Lower leg skin (tissue), 4 donors: ENCODE data around the gene SUDS3. TPM values are rescaled to one million over a fixed set of nuclear protein-coding genes. Genes with fewer than 3 reads are reported as not detected.

Experiments
- DNase-seq, 2 donors: peaks; one replicate each; pipeline ENCODE4 v3.0.0-alpha.2; 2019; ENCODE audit warnings: low spot score in 2 of 2
- H3K4me3 ChIP-seq: fragments of 200-600 bp; sonication (generic); 2 replicates; pipeline ENCODE4 v1.5.1; 2017; ENCODE audit warnings: mild to moderate bottlenecking, low read depth; ENCODE audit not compliant: poor library complexity, severe bottlenecking
- CTCF ChIP-seq, 3 donors: fragments of 450-650 bp; IDR thresholded peaks; one replicate each; pipeline ENCODE4 v1.5.1; 2016; ENCODE audit warnings: antibody characterized with exemption in 3 of 3, mild to moderate bottlenecking in 3 of 3, moderate library complexity in 2 of 3
- POLR2A ChIP-seq, 2 donors: fragments of 450-650 bp; IDR thresholded peaks; one replicate each; pipeline ENCODE4 v1.6.1; 2016 to 2017; ENCODE audit warnings: antibody characterized with exemption in 2 of 2, mild to moderate bottlenecking in 1 of 2, moderate library complexity in 1 of 2
- WGBS, 2 donors: methylation state at CpG; one replicate each; pipeline ENCODE4 v1.1.5; 2018; 5-methylcytosine and 5-hydroxymethylcytosine counted together
- intact Hi-C: fragments of 100-400 bp; cut with DNase I; formaldehyde crosslinking; loops from one replicate; pipeline ENCODE4 v1.15.0; 2023; ENCODE audit warnings: low total_unique reads
- total RNA-seq, 4 donors: library from RNA; depleted of rRNA; stranded (reverse); fragments of >200 nt; gene quantifications; one replicate each; pipeline ENCODE4 v1.1.0, GENCODE V29; 2016

The SUDS3 gene
- total RNA-seq, 4 donors from 2014 or later: 33.9 to 85.0 (median 68.9) TPM

- TF ChIP-seq POLR2A (IDR thresholded peaks at IDR 0.05): no peak
- no peak for TF ChIP-seq CTCF (IDR thresholded peaks at IDR 0.05)
- DNase-seq: no peak
- intact Hi-C loops: no loop called here
- 43 to 49% methylated on average over 10 of the region's 10 CpGs for WGBS, 2 donors
- H3K4me3 ChIP-seq: no peak overlapping the region
Observed at GRCh38 chr12:118375348-118375747, 1.0 kb upstream of the SUDS3 start.

DNA sequence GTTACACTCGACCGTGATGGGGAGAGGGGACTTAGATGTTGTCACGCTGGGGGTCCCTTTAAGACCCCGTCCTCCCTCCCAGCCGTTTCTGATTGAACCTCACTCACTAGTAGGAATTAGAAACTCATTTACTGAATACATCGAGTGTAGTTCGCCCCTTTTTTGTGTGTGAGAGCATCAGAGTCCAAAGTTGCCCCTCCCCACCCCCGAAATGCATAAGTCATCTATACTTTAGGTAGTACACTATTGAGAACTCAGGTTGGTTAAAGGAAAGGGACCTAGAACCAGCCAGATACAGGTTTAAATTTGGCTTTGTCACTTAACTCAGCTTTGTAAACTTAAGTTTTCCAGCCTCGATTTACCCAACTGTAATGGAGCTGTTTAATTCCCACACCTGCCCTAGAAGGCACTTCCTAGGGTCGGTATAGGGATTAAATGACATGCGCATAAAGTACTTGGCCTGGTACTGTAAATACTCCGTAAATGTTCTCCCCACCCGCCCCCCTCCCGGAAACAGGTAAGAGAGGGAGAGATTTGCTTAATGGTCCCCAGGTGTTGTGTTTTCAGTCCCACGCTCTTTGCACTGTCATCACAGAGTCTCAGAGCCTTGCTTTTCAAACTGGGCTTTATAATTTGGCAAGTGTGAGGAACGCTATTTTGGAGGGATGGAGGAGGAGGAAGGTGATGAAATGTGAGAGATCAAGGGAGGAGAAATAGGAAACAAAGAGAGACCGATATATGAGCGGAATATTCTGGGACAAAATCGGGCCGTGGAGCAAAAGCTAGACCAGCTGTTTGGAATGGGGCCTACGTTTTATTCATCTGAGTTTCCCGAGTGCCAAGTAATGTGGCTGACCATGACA is 897 bp downstream of the SUDS3 start:
- TF ChIP-seq POLR2A (IDR thresholded peaks at IDR 0.05) (no peak), CTCF (IDR thresholded peaks at IDR 0.05) (no peak)
- intact Hi-C loops: no loop called here
- WGBS, 2 donors: 0 to 2% methylated on average over 22 of the region's 22 CpGs
- H3K4me3 ChIP-seq: peak overlapping the region; percentile 98
- no peak for DNase-seq

- peak; percentile 54 to 94 for DNase-seq
- TF ChIP-seq POLR2A (IDR thresholded peaks at IDR 0.05): no peak
- peak in 1 of 3 donors; percentile 85 for TF ChIP-seq CTCF (IDR thresholded peaks at IDR 0.05)
- no peak overlapping the region for H3K4me3 ChIP-seq
- WGBS, 2 donors: 31 to 33% methylated on average over 8 of the region's 8 CpGs
- intact Hi-C loops: no loop called here
Observed at GRCh38 chr12:118377884-118378470, 1.6 kb downstream of the SUDS3 start.

DNA sequence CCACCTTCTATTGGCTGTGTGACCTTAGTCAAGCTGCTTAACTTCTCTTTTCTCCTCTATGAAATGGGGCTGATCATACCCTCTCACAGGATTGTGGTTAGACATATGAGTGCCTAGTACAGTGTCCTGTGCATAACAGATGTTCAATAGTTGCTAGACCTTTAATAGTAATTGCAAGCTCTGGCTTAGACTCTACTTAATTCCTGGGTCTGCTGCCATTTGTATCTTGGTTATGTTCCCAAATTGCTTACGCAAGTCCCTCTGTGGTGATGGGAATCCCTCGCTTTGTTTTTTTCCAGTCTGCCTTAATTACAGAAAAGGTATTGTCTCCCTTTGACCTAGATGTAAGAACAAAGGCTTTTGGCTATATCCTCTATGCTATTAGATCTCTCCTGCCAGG is 15.1 kb downstream of the SUDS3 start:
- 65 to 84% methylated on average over 2 of the region's 2 CpGs for WGBS, 2 donors
- TF ChIP-seq CTCF (IDR thresholded peaks at IDR 0.05) (no peak), POLR2A (IDR thresholded peaks at IDR 0.05) (no peak)
- no peak overlapping the region for H3K4me3 ChIP-seq
- no peak for DNase-seq
- intact Hi-C loops: no loop called here

DNA sequence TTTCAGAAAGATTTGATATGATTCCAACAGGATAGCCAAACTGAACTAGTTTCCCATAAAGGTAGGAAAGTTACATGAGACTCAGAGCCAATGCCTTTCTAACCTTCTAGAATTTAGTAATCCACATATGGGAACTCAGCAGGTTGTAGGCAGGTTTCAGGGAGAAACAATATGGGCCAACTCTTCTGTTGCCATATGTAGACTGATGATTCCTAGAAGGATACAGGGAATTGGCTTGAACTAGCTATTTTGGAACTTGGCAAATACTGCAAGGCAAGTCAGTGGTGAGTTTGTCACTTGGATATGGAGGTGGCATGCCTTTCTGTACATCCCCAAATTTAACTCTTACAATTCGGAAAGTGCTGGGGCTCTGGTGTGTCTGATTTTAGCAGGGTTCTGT is 15.5 kb downstream of the SUDS3 start:
- no peak for DNase-seq
- intact Hi-C loops: no loop called here
- no peak overlapping the region for H3K4me3 ChIP-seq
- 91 to 94% methylated on average over 1 of the region's 1 CpG for WGBS, 2 donors
- no peak for TF ChIP-seq CTCF (IDR thresholded peaks at IDR 0.05)
